ENCODE data around the gene SLC27A4.
"Not testable (repeated sequence)": the region's sequence is repeated elsewhere in the genome, so short reads cannot be mapped to it uniquely, and the experiment has no call there.

SLC27A4 gene

DNA sequence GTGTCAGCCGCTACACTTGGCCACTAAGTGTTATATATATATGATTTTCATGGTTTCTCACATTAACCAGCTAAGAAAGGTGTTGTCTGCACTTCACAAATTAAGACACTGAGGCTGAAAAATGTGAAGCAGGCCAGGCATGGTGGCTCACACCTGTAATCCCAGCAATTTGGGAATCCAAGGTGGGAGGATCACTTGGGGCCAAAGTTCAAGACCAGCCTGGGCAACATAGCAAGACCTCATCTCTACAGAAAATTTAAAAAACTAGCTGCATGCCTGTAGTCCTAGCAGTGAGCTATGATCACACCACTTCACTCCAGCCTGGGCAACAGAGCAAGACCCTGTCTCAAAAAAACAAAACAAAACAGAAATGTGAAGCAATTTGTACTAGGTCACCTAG lies 15.9 kb upstream of the SLC27A4 start:
- DNase-seq (ENCODE audit: low spot score) = no peak

DNA sequence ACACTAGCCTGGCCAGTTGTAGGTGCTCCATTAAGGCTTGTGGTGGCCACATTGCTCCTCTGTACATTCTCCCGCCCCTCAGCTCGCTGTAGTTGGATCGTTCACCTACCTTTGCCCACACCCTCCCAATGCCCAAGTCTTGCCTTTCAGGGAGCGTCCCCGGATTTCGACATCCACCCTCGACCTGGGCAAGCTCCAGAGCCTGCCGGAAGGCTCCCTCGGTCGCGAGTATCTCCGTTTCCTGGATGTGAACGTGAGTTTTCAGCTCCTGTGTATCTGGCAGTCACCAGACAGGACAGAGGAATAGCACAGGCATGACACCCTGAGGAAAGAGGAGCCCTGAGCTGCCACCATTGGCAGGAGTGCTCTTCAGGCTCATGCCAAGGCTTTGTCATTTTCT lies 14.7 kb upstream of the SLC27A4 start:
- no peak for DNase-seq (ENCODE audit: low spot score)

DNA sequence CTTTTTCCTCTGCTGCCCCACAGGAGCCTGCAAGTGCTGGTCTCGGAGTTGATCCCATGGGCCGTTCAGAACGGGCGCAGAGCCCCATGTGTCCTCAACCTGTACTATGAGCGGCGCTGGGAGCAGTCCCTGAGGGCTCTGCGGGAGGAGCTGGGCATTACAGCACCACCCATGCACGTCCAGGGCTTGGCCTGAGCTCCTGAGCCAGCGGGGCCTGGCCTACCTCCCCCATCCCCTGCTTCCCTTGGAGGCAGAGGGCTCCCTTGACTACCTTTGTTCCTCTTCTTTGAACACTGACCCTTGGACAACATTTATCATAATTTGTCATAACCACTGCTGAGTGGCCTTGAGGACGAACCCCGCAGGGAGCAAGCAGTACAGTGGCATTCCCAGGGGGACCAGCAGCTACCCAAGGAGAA lies 6.9 kb upstream of the SLC27A4 start:
- no peak for DNase-seq (ENCODE audit: low spot score)

GRCh38 chr9:128335161-128335560 lies 5.2 kb upstream of the SLC27A4 start:
- DNase-seq (ENCODE audit: low spot score) = no peak

GRCh38 chr9:128335914-128336313 lies 4.4 kb upstream of the SLC27A4 start:
- DNase-seq (ENCODE audit: low spot score) = no peak

DNA sequence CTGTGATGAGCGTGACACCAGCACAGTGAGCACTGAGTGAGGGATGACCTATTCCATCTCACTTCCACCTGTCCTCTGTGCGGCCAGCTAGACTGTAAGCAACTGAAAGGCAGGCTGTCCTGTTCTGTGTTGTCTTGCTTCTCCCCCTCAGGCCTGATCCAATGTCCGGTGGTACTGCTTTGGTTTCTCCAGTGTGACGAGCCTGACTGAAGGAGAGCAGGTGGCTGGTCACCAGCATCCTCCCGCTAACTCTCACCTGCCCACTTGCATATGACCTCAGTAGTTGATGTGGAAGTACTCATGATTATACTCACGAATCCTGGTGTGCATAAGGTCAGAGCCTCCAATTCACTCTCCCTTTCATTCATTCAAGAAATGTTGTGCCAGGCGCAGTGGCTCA lies 2.4 kb upstream of the SLC27A4 start:
- no peak for DNase-seq (ENCODE audit: low spot score)

DNA sequence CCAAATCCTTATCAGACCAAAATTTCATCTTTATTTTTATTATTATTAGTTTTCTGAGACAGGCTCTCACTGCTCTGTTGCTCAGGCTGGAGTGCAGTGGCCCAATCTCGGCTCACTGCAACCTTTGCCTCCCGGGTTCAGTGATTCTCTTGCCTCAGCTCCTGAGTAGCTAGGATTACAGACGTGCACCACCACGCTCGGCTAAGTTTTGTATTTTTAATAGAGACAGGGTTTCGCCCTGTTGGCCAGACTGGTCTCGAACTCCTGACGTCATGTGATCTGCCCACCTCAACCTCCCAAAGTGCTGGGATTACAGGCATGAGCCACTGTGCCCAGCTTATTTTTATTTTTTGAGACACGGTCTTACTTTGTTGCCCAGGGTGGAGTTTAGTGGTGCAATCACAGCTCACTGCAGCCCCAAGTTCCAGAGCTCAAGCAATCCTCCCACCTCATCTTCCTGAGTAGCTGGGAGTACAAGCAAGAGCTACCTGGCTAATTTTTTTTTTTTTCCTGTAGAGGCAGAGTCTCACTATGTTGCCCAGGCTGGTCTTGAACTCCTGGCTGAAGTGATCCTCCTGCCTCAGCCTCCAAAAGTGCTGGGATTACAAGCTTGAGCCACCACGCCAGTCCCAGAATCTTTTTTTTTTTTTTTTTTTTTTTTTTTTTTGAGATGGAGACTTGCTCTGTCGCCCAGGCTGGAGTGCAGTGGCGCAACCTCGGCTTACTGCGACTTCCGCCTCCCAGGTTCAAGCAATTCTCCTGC lies 1.3 kb upstream of the SLC27A4 start:
- not testable (repeated sequence) for DNase-seq (ENCODE audit: low spot score)

GRCh38 chr9:128340691-128341434 lies 536 bp downstream of the SLC27A4 start:
- DNase-seq (ENCODE audit: low spot score) = no peak

- DNase-seq (ENCODE audit: low spot score) = peak; percentile 89
Measured at GRCh38 chr9:128341435-128341849, 1.1 kb downstream of the SLC27A4 start.

DNA sequence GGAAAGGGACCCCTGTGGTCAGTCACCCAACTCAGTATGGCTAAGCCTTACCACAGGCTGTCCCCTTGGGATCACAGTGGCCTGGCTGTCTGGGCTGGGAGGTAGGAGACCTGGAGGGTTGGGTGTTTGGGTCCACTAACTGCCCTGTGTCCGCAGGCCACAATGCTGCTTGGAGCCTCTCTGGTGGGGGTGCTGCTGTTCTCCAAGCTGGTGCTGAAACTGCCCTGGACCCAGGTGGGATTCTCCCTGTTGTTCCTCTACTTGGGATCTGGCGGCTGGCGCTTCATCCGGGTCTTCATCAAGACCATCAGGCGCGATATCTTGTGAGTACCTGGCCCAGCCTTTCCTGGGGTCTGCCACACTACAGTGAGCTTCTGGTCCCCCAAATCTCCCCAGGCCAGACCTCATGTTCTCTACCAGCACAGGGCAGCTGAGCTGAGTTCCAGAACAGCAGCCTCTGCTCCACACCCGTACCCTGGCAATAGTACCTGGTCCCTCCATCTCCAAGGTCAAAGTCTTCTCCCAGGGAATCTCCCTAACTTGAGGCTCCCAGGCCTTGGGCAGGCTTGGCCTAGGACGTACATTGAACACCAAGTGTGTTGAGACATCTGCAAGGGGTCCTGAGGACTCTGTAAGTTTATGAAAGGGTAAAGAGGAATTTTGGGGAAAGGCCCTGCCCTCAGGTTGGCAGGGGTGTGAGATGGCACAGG lies 2.8 kb downstream of the SLC27A4 start:
- no peak for DNase-seq (ENCODE audit: low spot score)

- DNase-seq (ENCODE audit: low spot score) = no peak
Measured at GRCh38 chr9:128343855-128344254, 3.5 kb downstream of the SLC27A4 start.

DNA sequence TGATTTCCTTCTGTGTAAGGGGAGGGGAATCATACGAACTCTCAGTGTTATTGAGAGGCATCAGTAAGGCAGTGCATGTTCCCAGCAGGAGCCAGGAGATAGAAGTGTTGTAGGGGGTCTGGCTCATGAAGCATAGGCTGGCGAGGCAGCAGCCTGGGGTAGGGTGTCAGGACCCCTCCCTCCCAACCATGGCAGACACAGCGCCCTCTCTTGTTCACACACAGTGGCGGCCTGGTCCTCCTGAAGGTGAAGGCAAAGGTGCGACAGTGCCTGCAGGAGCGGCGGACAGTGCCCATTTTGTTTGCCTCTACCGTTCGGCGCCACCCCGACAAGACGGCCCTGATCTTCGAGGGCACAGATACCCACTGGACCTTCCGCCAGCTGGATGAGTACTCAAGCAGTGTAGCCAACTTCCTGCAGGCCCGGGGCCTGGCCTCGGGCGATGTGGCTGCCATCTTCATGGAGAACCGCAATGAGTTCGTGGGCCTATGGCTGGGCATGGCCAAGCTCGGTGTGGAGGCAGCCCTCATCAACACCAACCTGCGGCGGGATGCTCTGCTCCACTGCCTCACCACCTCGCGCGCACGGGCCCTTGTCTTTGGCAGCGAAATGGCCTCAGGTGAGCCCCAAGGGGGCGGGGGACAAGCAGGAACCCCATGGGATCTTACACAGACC lies 4.7 kb downstream of the SLC27A4 start:
- no peak for DNase-seq (ENCODE audit: low spot score)

- no peak for DNase-seq (ENCODE audit: low spot score)
Measured at GRCh38 chr9:128349125-128349524, 8.8 kb downstream of the SLC27A4 start.

- no peak for DNase-seq (ENCODE audit: low spot score)
Measured at GRCh38 chr9:128349772-128350171, 9.4 kb downstream of the SLC27A4 start.

DNA sequence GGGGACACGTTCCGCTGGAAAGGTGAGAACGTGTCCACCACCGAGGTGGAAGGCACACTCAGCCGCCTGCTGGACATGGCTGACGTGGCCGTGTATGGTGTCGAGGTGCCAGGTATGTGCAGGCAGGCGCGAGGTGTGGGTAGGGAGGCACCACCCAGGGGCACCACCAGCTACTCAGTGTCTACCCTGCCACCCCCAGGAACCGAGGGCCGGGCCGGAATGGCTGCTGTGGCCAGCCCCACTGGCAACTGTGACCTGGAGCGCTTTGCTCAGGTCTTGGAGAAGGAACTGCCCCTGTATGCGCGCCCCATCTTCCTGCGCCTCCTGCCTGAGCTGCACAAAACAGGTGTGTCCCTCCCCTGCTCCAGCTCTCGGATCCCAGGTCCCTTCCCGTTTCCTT lies 15.1 kb downstream of the SLC27A4 start:
- no peak for DNase-seq (ENCODE audit: low spot score)

GRCh38 chr9:128358090-128358489 lies 17.8 kb downstream of the SLC27A4 start:
- no peak for DNase-seq (ENCODE audit: low spot score)

DNA sequence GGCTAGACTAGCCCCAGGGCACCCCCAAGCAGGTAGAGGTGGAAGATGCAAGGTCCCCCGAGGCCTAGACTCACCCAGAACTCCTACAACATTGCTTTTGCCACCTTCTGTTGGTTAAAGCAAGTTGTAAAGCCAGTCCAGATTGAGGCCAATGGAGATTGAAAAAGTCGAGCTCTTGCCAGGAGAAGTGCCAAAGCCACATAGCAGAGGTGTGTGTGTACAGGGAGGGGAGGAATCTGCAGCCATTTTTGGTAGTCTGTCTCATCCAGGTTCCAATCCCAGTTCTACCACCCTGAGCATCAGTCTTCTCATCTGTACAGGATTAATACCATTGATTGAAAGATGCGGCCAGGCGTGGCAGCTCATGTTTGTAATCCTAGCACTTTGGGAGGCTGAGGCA lies 18.5 kb downstream of the SLC27A4 start:
- DNase-seq (ENCODE audit: low spot score) = no peak

- DNase-seq (ENCODE audit: low spot score) = no peak
Measured at GRCh38 chr9:128360826-128361225, 20.5 kb downstream of the SLC27A4 start.

GRCh38 chr9:128361296-128361985 lies 21.1 kb downstream of the SLC27A4 start:
- no peak for DNase-seq (ENCODE audit: low spot score)

GRCh38 chr9:128361986-128362646 lies 21.8 kb downstream of the SLC27A4 start:
- peak; percentile 73 for DNase-seq (ENCODE audit: low spot score)

- no peak for DNase-seq (ENCODE audit: low spot score)
Measured at GRCh38 chr9:128362774-128363173, 22.4 kb downstream of the SLC27A4 start.
